ENCODE results near the gene ATP5PB. TPM values are rescaled to one million over a fixed set of nuclear protein-coding genes. Genes with fewer than 3 reads are reported as not detected.

Gene ATP5PB
- total RNA-seq, 1 donor from 2014 or later, result 265 TPM

- Histone ChIP-seq H3K9me3 (ENCODE audit: control insufficient read depth in 3 of 3, low read length in 3 of 3) (no peaks in the 10 kb centered on the region), H3K27me3 (ENCODE audit: control insufficient read depth in 3 of 3, insufficient read depth in 3 of 3, low read length in 3 of 3) (no peaks in the 10 kb centered on the region), H3K27ac (ENCODE audit: low read depth, low read length) (no peak overlapping the region), H3K9ac (ENCODE audit: low read depth in 1 of 3, low read length in 3 of 3) (no peak overlapping the region), H3K36me3 (ENCODE audit: control insufficient read depth in 3 of 3, insufficient read depth in 3 of 3, low read length in 3 of 3) (peaks cover 45 to 69% (median 47%) of the 10 kb centered on the region in 3 donors), H3K4me1 (ENCODE audit: control insufficient read depth in 3 of 3, insufficient read depth in 3 of 3, low read length in 3 of 3) (peaks cover 2 to 10% (median 8%) of the 10 kb centered on the region in 3 donors), H3K4me3 (ENCODE audit: low read length in 3 of 3) (no peak overlapping the region)
Observed at GRCh38 chr1:111444031-111444430, 5.2 kb upstream of the ATP5PB start.

DNA sequence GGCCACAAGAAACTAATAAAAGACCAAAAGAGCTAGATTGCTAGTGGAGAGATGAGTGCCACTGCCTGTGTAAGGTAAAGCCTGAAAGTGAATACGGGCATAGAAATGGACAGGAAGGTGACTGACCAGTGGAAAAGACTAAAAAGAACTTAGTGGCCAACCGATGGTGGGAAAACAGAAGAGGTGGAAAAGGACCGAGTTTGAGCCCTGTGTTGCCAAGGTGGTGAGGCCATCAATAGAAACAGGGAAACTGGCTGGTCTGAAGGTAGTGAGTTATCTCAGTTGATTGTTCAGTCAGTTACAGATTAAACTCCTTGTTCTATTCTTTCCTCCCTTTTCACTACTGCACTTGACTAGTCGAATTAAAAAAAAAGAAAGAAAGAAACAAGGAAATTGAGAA is 2.7 kb upstream of the ATP5PB start:
- Histone ChIP-seq H3K9ac (ENCODE audit: low read depth in 1 of 3, low read length in 3 of 3) (no peak overlapping the region), H3K9me3 (ENCODE audit: control insufficient read depth in 3 of 3, low read length in 3 of 3) (no peaks in the 10 kb centered on the region), H3K27me3 (ENCODE audit: control insufficient read depth in 3 of 3, insufficient read depth in 3 of 3, low read length in 3 of 3) (no peaks in the 10 kb centered on the region), H3K4me3 (ENCODE audit: low read length in 3 of 3) (no peak overlapping the region), H3K27ac (ENCODE audit: low read depth, low read length) (no peak overlapping the region), H3K4me1 (ENCODE audit: control insufficient read depth in 3 of 3, insufficient read depth in 3 of 3, low read length in 3 of 3) (peaks cover 16 to 25% (median 22%) of the 10 kb centered on the region in 3 donors), H3K36me3 (ENCODE audit: control insufficient read depth in 3 of 3, insufficient read depth in 3 of 3, low read length in 3 of 3) (peaks cover 30 to 54% (median 34%) of the 10 kb centered on the region in 3 donors)

DNA sequence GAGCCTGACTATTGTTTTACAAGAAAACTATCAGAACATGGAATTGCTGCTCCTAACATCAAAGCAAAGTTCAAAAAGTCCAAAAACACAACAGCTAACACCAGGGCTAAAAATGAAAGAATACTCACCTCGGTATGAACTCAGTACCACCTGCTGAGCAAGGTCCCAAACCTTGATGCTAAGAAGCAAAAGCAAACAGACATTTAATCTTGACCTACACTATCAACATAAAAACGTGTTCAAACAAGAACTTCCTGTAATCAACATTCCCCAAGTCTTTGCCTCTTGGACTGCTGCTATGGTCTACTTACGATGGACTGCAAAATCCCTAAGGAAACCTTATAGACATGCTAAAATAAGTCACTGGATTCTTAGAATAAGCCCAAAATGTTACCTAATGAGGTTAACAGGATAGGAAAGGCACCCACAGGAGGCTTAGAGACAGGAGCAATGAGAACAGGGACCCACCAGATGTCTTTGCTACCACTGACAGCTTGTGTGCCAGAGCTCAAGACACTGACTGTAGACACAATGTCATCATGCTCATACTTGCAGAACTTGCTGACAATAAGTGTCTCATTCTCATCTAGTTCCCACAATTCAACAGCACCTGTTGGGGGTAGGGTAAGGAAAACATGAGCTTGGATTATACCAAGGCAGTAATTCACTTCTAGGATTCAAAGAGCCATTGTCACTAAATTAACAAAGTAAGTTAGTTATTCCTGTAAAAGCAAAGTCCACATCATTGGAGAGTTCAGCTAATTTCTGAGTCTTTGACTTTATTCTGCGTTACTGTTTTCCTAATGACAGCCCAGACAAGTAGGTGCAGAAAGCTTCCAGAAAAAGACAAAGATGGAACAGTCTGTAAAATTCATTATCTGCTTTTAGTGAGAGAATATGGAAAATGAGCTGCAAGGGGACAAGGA is 2.0 kb upstream of the ATP5PB start:
- H3K4me1 ChIP-seq (ENCODE audit: control insufficient read depth in 3 of 3, insufficient read depth in 3 of 3, low read length in 3 of 3), result peaks cover 23 to 32% (median 29%) of the 10 kb centered on the region in 3 donors
- H3K27ac ChIP-seq (ENCODE audit: low read depth, low read length), result no peak overlapping the region
- peaks cover 23 to 48% (median 27%) of the 10 kb centered on the region in 3 donors for H3K36me3 ChIP-seq (ENCODE audit: control insufficient read depth in 3 of 3, insufficient read depth in 3 of 3, low read length in 3 of 3)
- H3K27me3 ChIP-seq (ENCODE audit: control insufficient read depth in 3 of 3, insufficient read depth in 3 of 3, low read length in 3 of 3), result no peaks in the 10 kb centered on the region
- H3K4me3 ChIP-seq (ENCODE audit: low read length in 3 of 3), result peak overlapping the region in 1 of 3 donors; percentile 99
- no peak overlapping the region for H3K9ac ChIP-seq (ENCODE audit: low read depth in 1 of 3, low read length in 3 of 3)
- no peaks in the 10 kb centered on the region for H3K9me3 ChIP-seq (ENCODE audit: control insufficient read depth in 3 of 3, low read length in 3 of 3)

DNA sequence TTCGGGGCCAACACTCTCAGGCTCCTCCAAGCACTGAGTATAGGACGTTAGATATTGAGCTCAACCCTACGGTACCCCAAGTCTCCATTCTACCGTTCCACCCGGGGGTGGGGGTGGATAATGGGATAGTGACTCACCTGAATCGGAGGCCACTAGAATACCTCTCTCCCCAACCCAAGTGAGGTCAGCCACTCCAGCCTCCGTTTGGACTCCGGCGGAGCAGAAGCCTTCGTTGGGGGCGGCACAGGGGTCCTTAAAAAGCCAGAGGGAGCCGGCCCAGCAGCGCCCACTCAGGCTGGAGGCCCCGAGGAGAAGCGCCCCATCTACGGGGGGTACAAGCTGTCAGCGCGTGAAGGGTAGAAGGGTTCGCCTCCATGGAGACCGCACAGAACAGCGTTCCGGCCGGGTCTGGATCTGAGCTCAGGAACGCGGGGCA is 764 bp upstream of the ATP5PB start:
- H3K9ac ChIP-seq (ENCODE audit: low read depth in 1 of 3, low read length in 3 of 3), result peak overlapping the region; percentile 78 to 85 (median 78)
- H3K4me3 ChIP-seq (ENCODE audit: low read length in 3 of 3), result peak overlapping the region; percentile 92 to 99 (median 98)
- peak overlapping the region; percentile 67 for H3K27ac ChIP-seq (ENCODE audit: low read depth, low read length)
- H3K27me3 ChIP-seq (ENCODE audit: control insufficient read depth in 3 of 3, insufficient read depth in 3 of 3, low read length in 3 of 3), result no peaks in the 10 kb centered on the region
- peaks cover 10 to 38% (median 16%) of the 10 kb centered on the region in 3 donors for H3K36me3 ChIP-seq (ENCODE audit: control insufficient read depth in 3 of 3, insufficient read depth in 3 of 3, low read length in 3 of 3)
- H3K4me1 ChIP-seq (ENCODE audit: control insufficient read depth in 3 of 3, insufficient read depth in 3 of 3, low read length in 3 of 3), result peaks cover 27 to 39% (median 33%) of the 10 kb centered on the region in 3 donors
- H3K9me3 ChIP-seq (ENCODE audit: control insufficient read depth in 3 of 3, low read length in 3 of 3), result no peaks in the 10 kb centered on the region

DNA sequence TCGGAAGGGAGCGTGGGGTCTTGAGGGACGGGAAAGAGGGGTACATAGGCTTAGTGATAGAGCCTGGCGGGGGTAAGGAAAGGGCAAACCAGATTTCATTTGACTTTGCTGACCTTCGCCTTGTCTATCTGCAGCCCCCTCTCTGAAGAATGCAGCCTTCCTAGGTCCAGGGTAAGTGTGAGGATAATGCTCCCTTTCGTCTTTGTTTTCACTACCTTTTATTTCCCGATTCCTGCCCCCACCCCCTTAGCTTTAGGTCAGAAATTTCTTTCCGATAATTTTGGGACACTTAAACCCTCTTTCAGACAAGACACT is 396 bp downstream of the ATP5PB start:
- peaks cover 11 to 35% (median 11%) of the 10 kb centered on the region in 3 donors for H3K36me3 ChIP-seq (ENCODE audit: control insufficient read depth in 3 of 3, insufficient read depth in 3 of 3, low read length in 3 of 3)
- H3K4me3 ChIP-seq (ENCODE audit: low read length in 3 of 3), result peak overlapping the region; percentile 92 to 99 (median 98)
- H3K27me3 ChIP-seq (ENCODE audit: control insufficient read depth in 3 of 3, insufficient read depth in 3 of 3, low read length in 3 of 3), result no peaks in the 10 kb centered on the region
- peak overlapping the region; percentile 89 for H3K27ac ChIP-seq (ENCODE audit: low read depth, low read length)
- H3K4me1 ChIP-seq (ENCODE audit: control insufficient read depth in 3 of 3, insufficient read depth in 3 of 3, low read length in 3 of 3), result peaks cover 32 to 40% (median 33%) of the 10 kb centered on the region in 3 donors
- H3K9ac ChIP-seq (ENCODE audit: low read depth in 1 of 3, low read length in 3 of 3), result peak overlapping the region; percentile 94 to 99 (median 98)
- H3K9me3 ChIP-seq (ENCODE audit: control insufficient read depth in 3 of 3, low read length in 3 of 3), result no peaks in the 10 kb centered on the region

DNA sequence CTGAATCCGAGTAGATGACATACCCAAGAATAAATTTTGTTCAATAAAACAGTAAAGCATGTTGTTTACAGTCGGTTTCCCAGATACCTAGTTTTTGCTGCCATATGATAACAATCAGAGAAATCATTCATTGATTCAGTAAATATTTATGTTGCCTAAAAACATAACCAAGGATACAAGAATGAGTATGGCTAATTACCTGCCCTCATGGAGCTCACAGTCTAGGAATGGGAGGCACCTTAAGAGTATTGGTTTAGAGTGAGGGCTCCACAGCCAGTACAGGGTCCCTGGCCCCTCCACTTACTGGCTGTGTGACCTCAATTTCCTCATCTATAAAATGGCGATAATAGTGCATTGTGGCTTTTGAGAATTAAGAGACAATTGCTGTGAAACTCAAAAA is 921 bp downstream of the ATP5PB start:
- Histone ChIP-seq H3K4me1 (ENCODE audit: control insufficient read depth in 3 of 3, insufficient read depth in 3 of 3, low read length in 3 of 3) (peaks cover 32 to 43% (median 33%) of the 10 kb centered on the region in 3 donors), H3K36me3 (ENCODE audit: control insufficient read depth in 3 of 3, insufficient read depth in 3 of 3, low read length in 3 of 3) (peaks cover 10 to 31% (median 16%) of the 10 kb centered on the region in 3 donors), H3K27me3 (ENCODE audit: control insufficient read depth in 3 of 3, insufficient read depth in 3 of 3, low read length in 3 of 3) (no peaks in the 10 kb centered on the region), H3K9ac (ENCODE audit: low read depth in 1 of 3, low read length in 3 of 3) (peak overlapping the region; percentile 94 to 99 (median 98)), H3K4me3 (ENCODE audit: low read length in 3 of 3) (peak overlapping the region; percentile 92 to 99 (median 98)), H3K27ac (ENCODE audit: low read depth, low read length) (peak overlapping the region; percentile 89), H3K9me3 (ENCODE audit: control insufficient read depth in 3 of 3, low read length in 3 of 3) (no peaks in the 10 kb centered on the region)

DNA sequence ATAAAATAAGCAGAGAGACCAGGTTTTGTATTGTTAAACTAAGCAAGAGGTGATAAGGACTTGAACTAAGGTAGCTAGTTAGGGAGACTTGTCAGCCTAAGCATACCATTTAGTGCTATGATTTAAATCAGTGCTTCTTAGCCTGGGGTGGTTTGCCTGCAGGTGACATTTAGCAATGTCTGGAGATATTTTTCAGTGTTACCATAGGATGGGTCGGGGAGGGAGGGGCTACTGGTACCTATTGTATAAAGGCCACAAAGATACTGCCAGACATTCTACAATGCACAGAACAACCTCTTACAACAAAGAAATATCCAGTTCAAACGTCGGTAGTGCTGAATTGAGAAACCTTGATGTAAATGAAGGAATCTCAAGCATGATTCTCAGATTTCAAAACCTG is 3.3 kb downstream of the ATP5PB start:
- no peaks in the 10 kb centered on the region for H3K27me3 ChIP-seq (ENCODE audit: control insufficient read depth in 3 of 3, insufficient read depth in 3 of 3, low read length in 3 of 3)
- H3K4me1 ChIP-seq (ENCODE audit: control insufficient read depth in 3 of 3, insufficient read depth in 3 of 3, low read length in 3 of 3), result peaks cover 32 to 42% (median 33%) of the 10 kb centered on the region in 3 donors
- no peaks in the 10 kb centered on the region for H3K9me3 ChIP-seq (ENCODE audit: control insufficient read depth in 3 of 3, low read length in 3 of 3)
- no peak overlapping the region for H3K4me3 ChIP-seq (ENCODE audit: low read length in 3 of 3)
- H3K36me3 ChIP-seq (ENCODE audit: control insufficient read depth in 3 of 3, insufficient read depth in 3 of 3, low read length in 3 of 3), result peaks cover 14 to 33% (median 23%) of the 10 kb centered on the region in 3 donors
- no peak overlapping the region for H3K9ac ChIP-seq (ENCODE audit: low read depth in 1 of 3, low read length in 3 of 3)
- H3K27ac ChIP-seq (ENCODE audit: low read depth, low read length), result no peak overlapping the region

DNA sequence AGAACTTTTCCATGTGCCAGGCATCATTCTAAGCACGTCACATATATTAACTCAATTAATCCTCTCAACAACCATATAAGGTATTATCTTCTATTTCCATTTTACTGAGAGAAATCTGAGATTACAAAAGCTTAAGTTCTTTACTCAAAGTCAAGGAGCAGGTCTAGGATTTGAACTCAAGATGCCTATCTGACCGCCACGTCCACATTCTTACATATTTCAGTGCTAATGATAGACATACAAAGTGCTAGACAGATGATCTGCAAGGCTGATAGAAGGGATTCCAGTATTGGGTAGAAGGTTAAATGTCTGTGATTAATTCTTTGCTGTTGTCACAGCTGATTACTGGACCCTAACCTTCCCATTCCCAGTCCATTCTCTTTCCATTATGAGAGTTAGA is 4.4 kb downstream of the ATP5PB start:
- peaks cover 22 to 45% (median 34%) of the 10 kb centered on the region in 3 donors for H3K36me3 ChIP-seq (ENCODE audit: control insufficient read depth in 3 of 3, insufficient read depth in 3 of 3, low read length in 3 of 3)
- no peaks in the 10 kb centered on the region for H3K27me3 ChIP-seq (ENCODE audit: control insufficient read depth in 3 of 3, insufficient read depth in 3 of 3, low read length in 3 of 3)
- H3K9ac ChIP-seq (ENCODE audit: low read depth in 1 of 3, low read length in 3 of 3), result no peak overlapping the region
- H3K9me3 ChIP-seq (ENCODE audit: control insufficient read depth in 3 of 3, low read length in 3 of 3), result no peaks in the 10 kb centered on the region
- H3K4me1 ChIP-seq (ENCODE audit: control insufficient read depth in 3 of 3, insufficient read depth in 3 of 3, low read length in 3 of 3), result peaks cover 26 to 34% (median 30%) of the 10 kb centered on the region in 3 donors
- H3K4me3 ChIP-seq (ENCODE audit: low read length in 3 of 3), result no peak overlapping the region
- H3K27ac ChIP-seq (ENCODE audit: low read depth, low read length), result no peak overlapping the region

DNA sequence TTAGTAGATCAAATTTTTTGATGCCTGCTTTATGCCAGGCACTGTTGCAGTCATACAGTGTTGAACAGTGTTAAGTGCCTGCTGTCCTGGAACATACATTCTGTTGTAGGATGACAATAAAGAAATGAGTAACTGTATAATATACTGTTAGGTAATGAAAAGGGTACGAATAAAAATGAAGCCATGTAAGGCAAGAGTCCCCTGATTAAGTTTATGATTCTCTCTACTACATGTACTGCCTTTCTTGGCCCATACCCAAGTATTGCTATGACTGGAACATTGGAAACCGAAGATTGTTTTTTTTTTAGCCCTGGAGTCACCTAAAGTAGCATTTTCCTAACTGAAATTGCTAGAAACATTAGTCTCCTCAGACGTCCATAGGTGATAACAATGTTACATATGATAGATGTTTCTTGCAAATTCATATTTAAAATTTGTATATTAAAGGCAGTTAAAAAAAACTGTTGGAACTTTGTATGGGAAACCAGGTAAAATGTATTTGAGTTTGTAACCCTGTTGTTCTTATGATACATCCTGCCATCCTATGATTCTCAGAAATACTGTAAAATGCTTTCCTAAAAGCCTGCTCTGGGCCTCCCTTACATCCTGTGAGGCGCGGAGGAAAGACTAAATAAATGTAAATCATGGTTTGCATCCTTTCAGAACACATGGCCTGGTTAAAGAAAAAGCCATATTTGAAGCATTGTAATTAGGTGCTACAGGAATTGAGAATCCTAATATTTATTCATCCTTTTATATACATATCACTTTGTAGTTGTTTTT is 5.8 kb downstream of the ATP5PB start:
- peaks cover 25 to 32% (median 30%) of the 10 kb centered on the region in 3 donors for H3K4me1 ChIP-seq (ENCODE audit: control insufficient read depth in 3 of 3, insufficient read depth in 3 of 3, low read length in 3 of 3)
- no peaks in the 10 kb centered on the region for H3K27me3 ChIP-seq (ENCODE audit: control insufficient read depth in 3 of 3, insufficient read depth in 3 of 3, low read length in 3 of 3)
- peaks cover 23 to 54% (median 47%) of the 10 kb centered on the region in 3 donors for H3K36me3 ChIP-seq (ENCODE audit: control insufficient read depth in 3 of 3, insufficient read depth in 3 of 3, low read length in 3 of 3)
- H3K9ac ChIP-seq (ENCODE audit: low read depth in 1 of 3, low read length in 3 of 3), result no peak overlapping the region
- H3K27ac ChIP-seq (ENCODE audit: low read depth, low read length), result no peak overlapping the region
- no peak overlapping the region for H3K4me3 ChIP-seq (ENCODE audit: low read length in 3 of 3)
- no peaks in the 10 kb centered on the region for H3K9me3 ChIP-seq (ENCODE audit: control insufficient read depth in 3 of 3, low read length in 3 of 3)
